HuH-7 (cell line): Measurements from ENCODE around the gene PRR12.
"Not testable (repeated sequence)": the region's sequence is repeated elsewhere in the genome, so short reads cannot be mapped to it uniquely, and the experiment has no call there.

Experiments
- DNase-seq: peaks from one replicate; pipeline ENCODE4 v3.0.0; 2011; ENCODE audit warnings: low spot score

Gene PRR12

DNA sequence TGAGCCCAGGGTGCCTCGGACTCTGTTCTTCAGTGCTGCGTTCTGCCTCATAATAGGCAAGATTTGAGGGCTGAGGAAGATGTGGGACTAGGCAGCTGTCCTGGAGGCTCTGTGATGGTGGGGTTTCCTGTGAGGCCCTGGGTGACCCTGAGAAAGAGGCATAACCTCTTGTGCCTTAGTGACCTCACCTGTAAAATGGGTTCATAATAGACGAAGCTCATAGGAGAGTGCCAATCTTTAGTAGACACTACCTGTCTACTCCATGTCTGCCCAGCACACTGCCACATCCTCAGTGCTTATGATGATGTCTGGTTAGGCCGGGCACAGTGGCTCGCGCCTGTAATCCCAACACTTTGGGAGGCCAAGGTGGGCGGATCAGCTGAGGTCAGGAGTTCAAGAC, 25.6 kb downstream of the PRR12 start:
- no peak for DNase-seq

- no peak for DNase-seq
Measured at GRCh38 chr19:49616945-49617344, 26.0 kb downstream of the PRR12 start.

GRCh38 chr19:49617860-49618259, 26.9 kb downstream of the PRR12 start:
- not testable (repeated sequence) for DNase-seq

GRCh38 chr19:49624967-49625910, 34.3 kb downstream of the PRR12 start:
- DNase-seq: no peak

- DNase-seq: no peak
Measured at GRCh38 chr19:49626226-49626625, 35.2 kb downstream of the PRR12 start.

DNA sequence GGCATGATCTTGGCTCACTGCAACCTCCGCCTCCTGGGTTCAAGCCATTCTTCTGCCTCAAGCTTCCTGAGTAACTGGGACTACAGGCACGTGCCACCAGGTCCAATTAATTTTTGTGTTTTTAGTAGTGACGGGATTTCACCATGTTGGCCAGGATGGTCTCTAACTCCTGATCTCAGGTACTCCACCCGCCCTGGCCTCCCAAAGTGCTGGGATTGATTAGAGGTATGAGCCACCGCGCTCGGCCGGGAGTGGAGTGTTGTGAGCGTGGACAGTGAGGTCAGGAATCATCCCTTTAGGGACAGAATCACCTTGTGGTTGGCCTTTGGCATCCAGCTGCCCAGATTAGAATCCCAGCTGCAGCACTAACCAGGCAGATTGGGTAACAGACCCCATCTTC, 38.7 kb downstream of the PRR12 start:
- no peak for DNase-seq

DNA sequence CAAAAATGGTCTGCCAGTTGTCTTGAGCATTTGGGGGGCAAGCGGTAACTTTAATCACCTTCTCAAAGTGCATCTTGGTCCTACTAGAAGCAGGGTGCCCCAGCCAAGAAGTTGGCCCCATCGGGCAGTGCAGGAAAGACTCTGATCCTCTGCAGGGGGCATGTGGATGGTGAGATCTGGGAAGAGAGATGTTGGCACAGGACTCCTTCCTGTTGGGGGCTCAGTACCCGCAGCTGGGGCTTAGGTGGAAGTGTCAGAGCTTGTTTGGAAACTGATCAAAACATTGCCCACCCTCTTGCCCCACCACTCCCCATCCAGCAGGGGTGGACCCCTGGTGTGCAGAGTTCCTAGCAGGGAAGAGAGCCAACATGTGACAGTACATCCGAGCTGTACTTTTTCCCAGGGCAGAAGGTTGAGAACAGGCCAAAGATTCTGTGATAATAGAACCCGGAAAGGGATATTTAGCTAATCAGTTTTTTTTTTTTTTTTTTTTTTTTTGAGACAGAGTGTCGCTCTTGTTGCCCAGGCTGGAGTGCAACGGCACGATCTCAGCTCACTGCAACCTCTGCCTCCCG, 40.1 kb downstream of the PRR12 start:
- DNase-seq: no peak

DNA sequence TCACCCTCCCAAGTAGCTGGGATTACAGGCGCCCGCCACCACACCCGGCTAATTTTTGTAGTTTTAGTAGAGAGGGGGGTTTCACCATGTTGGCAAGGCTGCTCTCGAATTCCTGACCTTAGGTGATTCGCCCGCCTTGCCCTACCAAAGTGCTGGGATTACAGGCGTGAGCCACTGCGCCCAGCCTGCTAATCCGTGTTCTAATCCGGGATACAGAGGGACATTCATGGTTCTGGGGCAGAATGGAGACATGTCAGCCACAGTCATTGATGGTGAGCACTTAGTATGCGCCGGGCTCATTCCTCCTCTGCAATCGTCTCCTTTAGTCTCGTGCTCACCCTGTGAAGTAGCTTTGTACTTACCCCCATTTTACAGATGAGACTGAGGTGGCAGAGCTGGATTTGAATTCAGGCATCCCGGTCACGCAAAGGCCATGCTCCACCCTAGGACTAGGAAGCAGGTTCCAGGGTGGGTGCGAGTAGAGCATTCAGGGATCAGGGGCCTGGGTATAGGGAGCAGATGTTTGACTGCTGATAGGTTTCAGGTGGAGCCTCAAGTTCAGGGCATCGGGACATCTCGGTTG, 40.7 kb downstream of the PRR12 start:
- DNase-seq: no peak

DNA sequence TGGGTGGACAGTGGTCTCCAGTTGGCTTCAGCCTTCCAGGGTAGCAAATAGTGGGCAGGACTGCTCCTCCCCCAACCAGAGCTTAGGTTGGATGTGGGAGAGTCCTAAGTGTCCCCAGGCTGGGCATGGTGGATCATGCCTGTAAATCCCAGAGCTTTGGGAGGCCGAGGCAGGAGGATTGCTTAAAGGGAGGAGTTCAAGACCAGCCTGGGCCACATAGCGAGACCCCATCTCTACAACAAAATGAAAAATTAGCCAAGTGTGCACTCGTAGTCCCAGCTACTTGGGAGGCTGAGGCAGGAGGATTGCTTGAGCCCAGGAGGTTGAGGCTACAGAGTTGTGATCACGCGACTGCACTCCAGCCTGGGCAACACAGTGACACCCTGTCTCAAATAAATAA, 41.6 kb downstream of the PRR12 start:
- no peak for DNase-seq

DNA sequence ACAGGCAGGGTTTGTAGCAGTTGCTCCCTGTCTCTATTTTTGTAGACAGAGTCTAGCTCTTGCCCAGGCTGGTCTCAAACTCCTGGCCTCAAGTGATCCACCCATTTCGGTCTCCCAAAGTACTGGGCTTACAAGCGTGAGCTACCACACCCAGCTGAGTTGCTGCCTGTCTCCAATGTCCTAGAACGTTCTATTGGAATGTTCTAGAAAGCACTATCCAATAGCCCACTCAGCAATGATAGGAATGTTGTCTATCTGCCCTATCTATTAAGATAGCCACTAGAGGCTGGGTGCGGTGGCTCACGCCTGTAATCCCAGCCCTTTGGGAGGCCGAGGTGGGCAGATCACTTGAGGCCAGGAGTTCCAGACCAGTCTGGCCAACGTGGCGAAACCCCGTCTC, 42.3 kb downstream of the PRR12 start:
- DNase-seq: not testable (repeated sequence)

- DNase-seq: no peak
Measured at GRCh38 chr19:49635530-49636232, 44.7 kb downstream of the PRR12 start.

- no peak for DNase-seq
Measured at GRCh38 chr19:49636233-49636932, 45.4 kb downstream of the PRR12 start.

GRCh38 chr19:49637821-49638738, 47.1 kb downstream of the PRR12 start:
- peak; percentile 46 for DNase-seq

- no peak for DNase-seq
Measured at GRCh38 chr19:49639401-49640112, 48.6 kb downstream of the PRR12 start.

DNA sequence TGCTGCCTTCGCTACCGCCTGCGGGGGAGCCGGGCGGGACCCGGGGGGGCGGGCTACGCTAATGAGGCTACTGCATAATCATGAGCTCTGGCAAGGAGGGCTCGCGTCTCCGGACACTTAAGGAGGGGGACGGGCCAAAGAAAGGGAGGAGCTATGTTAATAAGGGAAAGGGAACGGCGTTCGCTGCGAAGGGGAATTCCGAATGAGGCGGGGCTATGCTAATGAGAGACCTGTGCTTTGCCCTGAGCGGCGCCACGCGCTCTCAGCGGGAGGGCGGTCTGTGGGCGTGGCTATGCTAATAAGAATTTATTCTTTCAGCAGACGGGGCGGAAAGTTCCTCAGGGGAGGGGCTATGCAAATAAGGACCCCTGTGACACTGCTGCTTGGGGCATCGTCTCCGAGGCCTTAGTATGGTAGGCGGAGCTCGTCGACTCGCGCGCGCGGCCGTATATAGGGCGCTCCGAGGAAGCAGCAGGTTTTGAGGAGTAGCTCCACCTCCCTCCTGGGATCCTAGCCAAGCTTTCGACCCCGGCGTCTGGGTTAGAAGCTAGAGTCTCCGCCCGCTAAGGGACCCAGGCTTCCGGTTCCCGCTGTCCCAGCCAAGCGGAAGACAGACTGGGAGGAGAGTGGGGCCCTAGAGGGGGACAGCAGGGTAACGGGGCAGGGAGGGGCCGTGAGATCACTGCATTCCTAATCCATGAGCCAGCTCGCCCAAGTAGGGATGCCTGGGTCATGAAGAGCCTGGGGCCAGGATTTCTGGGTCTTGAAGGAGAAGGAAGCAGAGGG, 49.3 kb downstream of the PRR12 start, which contains the start of gene RRAS:
TSS of gene RRAS (minus strand) at position 31 of the 786 bp plus-strand sequence. CDS start 45 bp downstream, outside the sequence.
- DNase-seq: peak; percentile 95

DNA sequence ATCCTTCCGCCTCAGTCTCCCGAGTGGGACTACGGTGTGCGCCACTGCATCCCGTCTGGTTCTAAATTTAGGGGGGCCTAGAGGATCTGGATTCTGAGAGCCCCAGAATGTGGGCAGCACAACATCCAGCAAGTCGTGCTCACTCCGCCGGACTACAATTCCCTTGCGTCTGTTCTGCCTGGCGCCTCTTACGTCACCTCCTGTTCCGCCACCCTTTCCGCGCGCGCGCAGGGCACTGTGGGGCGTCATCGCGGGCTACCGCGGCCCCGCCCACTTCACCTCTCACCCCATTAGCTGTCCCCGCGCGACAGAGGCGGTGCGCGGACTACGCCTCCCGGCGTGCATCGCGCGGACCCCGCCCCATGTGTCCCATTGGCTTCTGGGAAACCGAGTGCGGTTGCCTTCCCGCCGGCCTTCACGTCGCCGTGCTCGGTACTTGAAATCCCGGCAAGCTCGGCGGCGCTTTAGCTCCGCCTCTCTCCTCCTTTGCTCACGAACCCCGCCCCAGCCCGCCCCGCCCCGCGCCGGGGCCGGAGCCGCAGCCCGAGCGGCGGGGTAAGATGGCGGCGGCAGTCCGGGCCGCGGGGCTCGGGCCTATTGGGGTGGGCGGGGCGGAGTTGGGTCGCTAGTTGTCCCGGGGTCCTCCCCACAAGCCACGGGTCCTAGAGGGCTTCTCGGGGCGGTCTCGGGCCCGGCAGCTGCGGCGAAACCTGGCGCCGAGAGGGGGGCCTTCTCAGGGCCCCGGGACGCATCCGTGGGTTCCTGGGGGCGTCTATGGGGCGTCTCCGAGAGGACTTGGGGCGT, 50.9 kb downstream of the PRR12 start, which contains the start of gene SCAF1:
TSS of gene SCAF1 (plus strand) at position 522 of the 804 bp plus-strand sequence. CDS start 2,818 bp downstream, outside the sequence.
- peak; percentile 94 for DNase-seq

DNA sequence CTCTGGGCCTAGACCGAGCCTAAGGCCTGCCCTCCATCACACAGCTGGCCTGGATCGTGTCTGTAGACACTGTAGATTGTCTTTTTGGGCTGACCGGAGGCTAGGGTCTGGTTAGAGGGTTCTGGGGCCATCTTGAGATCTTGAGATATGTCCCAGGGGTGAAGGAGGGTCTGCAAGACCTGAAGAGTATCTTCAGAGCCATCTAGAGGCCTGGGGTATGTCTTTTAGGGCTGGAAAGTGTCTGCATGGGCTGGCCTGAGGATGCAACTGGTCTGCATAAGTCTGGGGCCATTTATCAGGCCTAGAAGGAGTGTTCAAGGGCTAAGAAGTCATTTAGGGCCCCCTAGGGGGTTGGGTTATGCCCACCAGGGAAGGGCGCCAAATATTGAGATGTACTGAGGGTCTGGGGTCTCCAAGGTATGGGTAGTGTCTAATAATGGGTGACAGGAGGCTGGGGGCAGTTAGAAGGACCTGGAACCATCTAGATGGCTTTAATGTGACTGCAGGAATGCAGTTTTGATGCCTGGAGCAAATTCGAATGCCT, 51.6 kb downstream of the PRR12 start:
- DNase-seq: no peak

GRCh38 chr19:49643466-49643865, 52.5 kb downstream of the PRR12 start:
- no peak for DNase-seq
